Progenitor cell of endocrine pancreas (in vitro differentiated cells): ENCODE data around the gene ZMYM2. TPM values are rescaled to one million over a fixed set of nuclear protein-coding genes. Genes with fewer than 3 reads are reported as not detected.

Source experiments
- DNase-seq: peaks from one replicate; pipeline ENCODE4 v3.0.0; 2021; ENCODE audit warnings: low spot score; ENCODE audit not compliant: unreplicated experiment
- H3K27ac Mint-ChIP-seq: 2 replicates; pipeline ENCODE4 v1.8.0; 2021; ENCODE audit warnings: mild to moderate bottlenecking, moderate library complexity, mixed read lengths
- H3K27me3 Mint-ChIP-seq: 2 replicates; pipeline ENCODE4 v1.8.0; 2021; ENCODE audit warnings: mixed read lengths
- H3K36me3 Mint-ChIP-seq: 2 replicates; pipeline ENCODE4 v1.8.0; 2022; ENCODE audit warnings: mixed read lengths; ENCODE audit not compliant: insufficient read depth
- H3K4me1 Mint-ChIP-seq: 2 replicates; pipeline ENCODE4 v1.8.0; 2021; ENCODE audit warnings: low read depth, mixed read lengths
- H3K4me3 Mint-ChIP-seq: 2 replicates; pipeline ENCODE4 v1.8.0; 2021; ENCODE audit warnings: low read depth, mild to moderate bottlenecking, moderate library complexity, mixed read lengths
- H3K9me3 Mint-ChIP-seq: 2 replicates; pipeline ENCODE4 v1.8.0; 2021; ENCODE audit warnings: low read depth, mixed read lengths
- total RNA-seq: library from RNA; stranded (reverse); gene quantifications from 2 replicates; pipeline ENCODE4 v1.2.1, GENCODE V29; 2021
- TF ChIP-seq, protein P1 (sequence below): fragments of 200-600 bp; sonication (generic); IDR thresholded peaks from one replicate; pipeline ENCODE4 v1.5.0; 2021; ENCODE audit warnings: antibody characterized with exemption, mild to moderate bottlenecking; ENCODE audit not compliant: unreplicated experiment

ZMYM2 gene
- total RNA-seq, 1 donor from 2014 or later: 192 TPM

DNA sequence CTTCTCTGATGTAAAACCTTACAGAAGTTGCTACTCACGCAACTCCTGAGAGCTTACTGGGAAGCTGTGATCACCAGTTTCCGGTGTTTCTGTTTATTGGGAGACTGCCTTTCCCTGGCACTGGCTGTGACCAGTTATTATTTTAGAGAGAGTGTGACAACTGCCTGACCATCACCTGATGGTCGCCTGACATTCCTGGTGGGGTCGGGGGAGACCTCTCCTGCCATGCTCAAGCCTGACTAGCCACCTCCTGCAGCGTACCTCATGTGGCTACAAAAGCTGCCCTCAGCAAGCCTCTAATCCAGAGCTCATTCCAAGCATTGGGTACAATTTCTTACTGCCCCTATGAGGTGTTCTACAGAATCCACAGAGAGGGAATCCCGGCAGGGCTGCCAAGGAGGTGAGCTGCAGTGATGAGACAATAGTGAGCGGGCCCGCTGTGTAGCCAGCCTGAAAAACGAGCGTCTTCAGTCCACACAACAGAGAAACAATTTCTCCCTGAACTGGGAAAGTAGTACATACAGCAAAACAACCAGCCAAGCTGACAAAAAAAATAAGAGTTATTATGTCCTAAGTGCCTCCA is 173.6 kb downstream of the ZMYM2 start:
- Mint-ChIP-seq H3K27me3 (peaks cover 10% of the 10 kb centered on the region), H3K9me3 (no peaks in the 10 kb centered on the region), H3K4me1 (peaks cover 1% of the 10 kb centered on the region), H3K4me3 (no peak overlapping the region), H3K27ac (no peak overlapping the region), H3K36me3 (no peaks in the 10 kb centered on the region)
- DNase-seq: no peak
- TF ChIP-seq, protein P1, sequence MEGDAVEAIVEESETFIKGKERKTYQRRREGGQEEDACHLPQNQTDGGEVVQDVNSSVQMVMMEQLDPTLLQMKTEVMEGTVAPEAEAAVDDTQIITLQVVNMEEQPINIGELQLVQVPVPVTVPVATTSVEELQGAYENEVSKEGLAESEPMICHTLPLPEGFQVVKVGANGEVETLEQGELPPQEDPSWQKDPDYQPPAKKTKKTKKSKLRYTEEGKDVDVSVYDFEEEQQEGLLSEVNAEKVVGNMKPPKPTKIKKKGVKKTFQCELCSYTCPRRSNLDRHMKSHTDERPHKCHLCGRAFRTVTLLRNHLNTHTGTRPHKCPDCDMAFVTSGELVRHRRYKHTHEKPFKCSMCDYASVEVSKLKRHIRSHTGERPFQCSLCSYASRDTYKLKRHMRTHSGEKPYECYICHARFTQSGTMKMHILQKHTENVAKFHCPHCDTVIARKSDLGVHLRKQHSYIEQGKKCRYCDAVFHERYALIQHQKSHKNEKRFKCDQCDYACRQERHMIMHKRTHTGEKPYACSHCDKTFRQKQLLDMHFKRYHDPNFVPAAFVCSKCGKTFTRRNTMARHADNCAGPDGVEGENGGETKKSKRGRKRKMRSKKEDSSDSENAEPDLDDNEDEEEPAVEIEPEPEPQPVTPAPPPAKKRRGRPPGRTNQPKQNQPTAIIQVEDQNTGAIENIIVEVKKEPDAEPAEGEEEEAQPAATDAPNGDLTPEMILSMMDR: no peak

- Mint-ChIP-seq H3K4me1 (no peaks in the 10 kb centered on the region), H3K36me3 (no peaks in the 10 kb centered on the region), H3K9me3 (no peaks in the 10 kb centered on the region), H3K27ac (no peak overlapping the region), H3K27me3 (peaks cover 21% of the 10 kb centered on the region), H3K4me3 (no peak overlapping the region)
- no peak for DNase-seq
- TF ChIP-seq, protein P1: no peak
These were observed 176.2 kb downstream of the ZMYM2 start for GRCh38 chr13:20134732-20135131.

DNA sequence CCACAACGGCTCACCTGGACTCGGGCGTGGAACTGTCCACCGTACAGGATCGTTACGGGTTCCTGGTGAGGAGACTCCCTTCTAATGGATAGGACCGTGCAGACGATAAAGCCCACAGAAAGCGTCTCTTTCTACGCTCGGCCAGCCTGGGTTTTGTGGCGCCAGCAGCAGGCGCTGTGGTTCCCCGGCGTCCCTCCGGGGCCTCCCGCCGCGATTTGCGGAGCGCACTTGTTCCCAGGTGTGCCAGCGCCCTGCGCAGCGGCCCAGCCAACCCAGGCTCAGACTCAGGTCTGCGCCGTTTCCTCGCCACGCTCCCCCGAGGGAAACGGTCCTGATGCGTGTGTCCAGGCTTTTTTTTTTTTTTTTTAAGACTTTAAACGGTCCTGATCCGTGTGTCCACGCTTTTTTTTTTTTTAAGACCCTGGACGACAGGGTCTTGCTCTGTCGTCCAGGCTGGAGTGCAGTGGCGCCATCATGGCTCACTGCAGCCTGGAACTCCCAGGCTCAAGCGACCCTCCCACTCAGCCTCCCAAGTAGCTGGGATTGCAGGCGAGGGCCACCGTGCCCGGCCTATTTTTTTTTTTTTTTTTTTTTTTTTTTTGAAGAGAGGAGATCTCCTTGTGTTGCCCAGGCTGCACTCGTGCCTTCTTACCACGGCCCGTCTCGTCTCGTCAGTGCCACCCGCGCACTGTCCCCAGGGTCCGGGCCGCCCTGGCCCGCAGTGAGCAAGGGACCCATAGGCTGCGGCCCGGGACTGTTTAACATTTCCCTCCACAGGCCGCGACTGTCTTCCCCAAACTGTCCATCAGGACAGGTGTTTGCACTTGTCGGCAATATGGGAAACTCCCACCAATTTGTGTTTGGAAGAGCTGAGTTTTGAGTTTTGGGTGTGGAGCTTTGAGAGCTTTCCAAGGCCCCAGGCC is 178.5 kb downstream of the ZMYM2 start:
- TF ChIP-seq, protein P1: peak; percentile 58
- Mint-ChIP-seq H3K27me3 (peaks cover 28% of the 10 kb centered on the region), H3K4me1 (no peaks in the 10 kb centered on the region), H3K9me3 (no peaks in the 10 kb centered on the region), H3K4me3 (peak overlapping the region; percentile 59), H3K36me3 (no peaks in the 10 kb centered on the region), H3K27ac (no peak overlapping the region)
- peak; percentile 39 for DNase-seq

DNA sequence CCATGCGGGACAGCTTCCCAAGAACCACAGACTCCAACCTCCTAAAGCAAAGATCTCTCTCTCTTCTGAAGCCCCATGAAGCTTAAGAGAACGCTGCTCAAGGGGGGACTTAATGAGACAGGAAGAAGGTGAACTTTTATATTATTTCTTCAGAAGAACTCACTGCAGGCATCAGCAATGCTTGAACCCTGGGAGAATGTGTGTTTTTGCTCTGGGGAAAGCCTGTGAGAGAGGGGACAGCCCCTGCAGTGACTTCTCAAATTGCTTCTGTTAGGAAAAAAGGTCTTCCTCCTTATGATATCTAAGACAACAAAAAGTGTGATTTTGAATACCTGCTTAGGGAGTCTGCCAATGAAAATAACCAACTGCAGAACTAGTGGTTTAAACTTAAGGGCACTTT is 179.3 kb downstream of the ZMYM2 start:
- DNase-seq: no peak
- Mint-ChIP-seq H3K27me3 (peaks cover 28% of the 10 kb centered on the region), H3K27ac (no peak overlapping the region), H3K4me3 (no peak overlapping the region), H3K36me3 (no peaks in the 10 kb centered on the region), H3K9me3 (no peaks in the 10 kb centered on the region), H3K4me1 (no peaks in the 10 kb centered on the region)
- TF ChIP-seq, protein P1: no peak

DNA sequence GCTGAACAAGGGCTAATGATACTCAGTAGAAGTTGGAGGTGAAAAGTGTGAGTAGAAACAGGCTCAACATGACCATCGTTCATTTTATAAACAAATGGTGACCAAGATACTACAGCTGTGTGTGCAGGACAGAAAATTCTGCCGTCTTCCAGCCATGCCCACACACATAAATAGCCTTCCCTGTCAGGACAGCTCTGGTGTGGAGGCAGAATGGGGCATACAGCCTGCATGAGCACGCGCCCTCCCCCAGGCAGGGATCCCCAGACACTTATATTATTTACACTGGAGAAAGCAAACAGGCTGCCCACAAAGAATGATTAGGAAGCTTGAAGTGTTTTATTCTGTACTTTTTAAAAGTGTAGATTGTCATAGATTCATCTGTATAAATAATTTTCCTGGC is 182.0 kb downstream of the ZMYM2 start:
- TF ChIP-seq, protein P1: no peak
- H3K27ac Mint-ChIP-seq: no peak overlapping the region
- no peak overlapping the region for H3K4me3 Mint-ChIP-seq
- H3K36me3 Mint-ChIP-seq: no peaks in the 10 kb centered on the region
- H3K27me3 Mint-ChIP-seq: peaks cover 35% of the 10 kb centered on the region
- no peaks in the 10 kb centered on the region for H3K9me3 Mint-ChIP-seq
- no peaks in the 10 kb centered on the region for H3K4me1 Mint-ChIP-seq
- no peak for DNase-seq

Other genes starting within 250 kb of the ZMYM2 start
- 92.3 and 94.1 TPM in 2 replicates for gene PSPC1, start 175.8 kb upstream of the ZMYM2 start, total RNA-seq
- 21.5 and 22.5 TPM in 2 replicates for gene ZMYM5, start 95.1 kb upstream of the ZMYM2 start, total RNA-seq
- 0.04 and 0.12 TPM in 2 replicates for gene GJA3, start 202.3 kb downstream of the ZMYM2 start, total RNA-seq
- gene GJB2, start 234.2 kb downstream of the ZMYM2 start, total RNA-seq: 1.1 and 2.4 TPM in 2 replicates